Measurements from ENCODE around the gene RPL18. TPM values are rescaled to one million over a fixed set of nuclear protein-coding genes. Genes with fewer than 3 reads are reported as not detected.

Gene RPL18
- total RNA-seq, 1 experiment from 2014 or later = 1,503 TPM

DNA sequence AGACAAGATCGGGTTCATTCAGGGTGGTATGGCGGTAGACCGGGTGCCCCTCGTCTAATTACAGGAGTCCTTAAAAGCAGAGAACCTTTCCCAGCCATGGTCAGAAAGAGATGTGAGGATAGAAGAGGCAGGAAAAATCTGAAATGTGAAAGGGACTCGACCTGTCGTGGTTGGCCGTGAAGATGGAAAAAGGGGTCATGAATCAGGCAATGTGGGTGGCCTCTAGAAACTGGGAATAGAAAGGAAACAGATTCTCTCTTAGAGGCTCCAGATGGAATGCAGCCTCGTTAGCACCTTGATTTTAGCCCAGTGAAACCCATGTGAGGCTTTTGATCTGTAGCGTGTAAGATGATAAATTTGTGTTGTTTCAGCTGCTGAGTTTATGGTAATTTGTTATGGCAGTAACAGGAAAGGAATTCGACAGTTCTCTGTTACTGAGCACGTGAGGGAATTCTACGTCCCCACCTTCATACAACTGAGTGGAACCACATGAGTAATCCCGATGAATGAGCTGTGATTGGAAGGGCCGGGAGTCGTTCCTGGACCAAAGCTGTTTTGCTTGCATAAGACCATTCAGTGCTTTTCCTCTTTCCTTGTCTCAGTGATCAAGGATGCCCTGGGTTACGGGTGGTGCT, 38.0 kb upstream of the RPL18 start:
- TF ChIP-seq, protein P1, sequence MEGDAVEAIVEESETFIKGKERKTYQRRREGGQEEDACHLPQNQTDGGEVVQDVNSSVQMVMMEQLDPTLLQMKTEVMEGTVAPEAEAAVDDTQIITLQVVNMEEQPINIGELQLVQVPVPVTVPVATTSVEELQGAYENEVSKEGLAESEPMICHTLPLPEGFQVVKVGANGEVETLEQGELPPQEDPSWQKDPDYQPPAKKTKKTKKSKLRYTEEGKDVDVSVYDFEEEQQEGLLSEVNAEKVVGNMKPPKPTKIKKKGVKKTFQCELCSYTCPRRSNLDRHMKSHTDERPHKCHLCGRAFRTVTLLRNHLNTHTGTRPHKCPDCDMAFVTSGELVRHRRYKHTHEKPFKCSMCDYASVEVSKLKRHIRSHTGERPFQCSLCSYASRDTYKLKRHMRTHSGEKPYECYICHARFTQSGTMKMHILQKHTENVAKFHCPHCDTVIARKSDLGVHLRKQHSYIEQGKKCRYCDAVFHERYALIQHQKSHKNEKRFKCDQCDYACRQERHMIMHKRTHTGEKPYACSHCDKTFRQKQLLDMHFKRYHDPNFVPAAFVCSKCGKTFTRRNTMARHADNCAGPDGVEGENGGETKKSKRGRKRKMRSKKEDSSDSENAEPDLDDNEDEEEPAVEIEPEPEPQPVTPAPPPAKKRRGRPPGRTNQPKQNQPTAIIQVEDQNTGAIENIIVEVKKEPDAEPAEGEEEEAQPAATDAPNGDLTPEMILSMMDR (conservative IDR thresholded peaks at IDR 0.05; ENCODE audit: low read depth, low read length) = no peak
- TF ChIP-seq EZH2phosphoT487 (IDR thresholded peaks at IDR 0.05; ENCODE audit: borderline replicate concordance, low read length) = no peak
- TF ChIP-seq EZH2 (IDR thresholded peaks at IDR 0.05; ENCODE audit: low read length, unreplicated experiment) = no peak
- Histone ChIP-seq H3K4me3 (ENCODE audit: low read length) (no peak overlapping the region), H3K4me2 (ENCODE audit: low read length) (no peak overlapping the region), H3K9me3 (ENCODE audit: low read length) (no peaks in the 10 kb centered on the region), H3K9ac (ENCODE audit: low read length) (no peak overlapping the region), H3K36me3 (ENCODE audit: low read depth, low read length) (no peaks in the 10 kb centered on the region), H3K79me2 (ENCODE audit: low read length) (no peaks in the 10 kb centered on the region), H4K20me1 (ENCODE audit: low read length) (no peaks in the 10 kb centered on the region), H3K27me3 (ENCODE audit: low read length) (no peaks in the 10 kb centered on the region), H3F3A (ENCODE audit: low read length, unreplicated experiment) (no peaks in the 10 kb centered on the region), H3K27ac (ENCODE audit: low read length) (no peak overlapping the region), H2AFZ (ENCODE audit: low read length) (no peak overlapping the region), H3K4me1 (ENCODE audit: insufficient read depth, low read length) (no peaks in the 10 kb centered on the region), H3K9me2 (replicated peaks; ENCODE audit: low read length) (no peaks in the 10 kb centered on the region)
- CTCF ChIA-PET = interaction anchor here (1.0 kb wide), 1 partner anchor 11 kb away, joined by 3 read pairs; the partner anchor contains the start of gene CA11
- ATAC-seq = no peak
- POLR2A ChIA-PET (ENCODE audit: unreplicated experiment) = no interaction called here
- no TSS peak for BruUV-seq (replicated peaks)
- DNase-seq = peak; percentile 20
- intact Hi-C loops (cut with micrococcal nuclease) = no loop called here

DNA sequence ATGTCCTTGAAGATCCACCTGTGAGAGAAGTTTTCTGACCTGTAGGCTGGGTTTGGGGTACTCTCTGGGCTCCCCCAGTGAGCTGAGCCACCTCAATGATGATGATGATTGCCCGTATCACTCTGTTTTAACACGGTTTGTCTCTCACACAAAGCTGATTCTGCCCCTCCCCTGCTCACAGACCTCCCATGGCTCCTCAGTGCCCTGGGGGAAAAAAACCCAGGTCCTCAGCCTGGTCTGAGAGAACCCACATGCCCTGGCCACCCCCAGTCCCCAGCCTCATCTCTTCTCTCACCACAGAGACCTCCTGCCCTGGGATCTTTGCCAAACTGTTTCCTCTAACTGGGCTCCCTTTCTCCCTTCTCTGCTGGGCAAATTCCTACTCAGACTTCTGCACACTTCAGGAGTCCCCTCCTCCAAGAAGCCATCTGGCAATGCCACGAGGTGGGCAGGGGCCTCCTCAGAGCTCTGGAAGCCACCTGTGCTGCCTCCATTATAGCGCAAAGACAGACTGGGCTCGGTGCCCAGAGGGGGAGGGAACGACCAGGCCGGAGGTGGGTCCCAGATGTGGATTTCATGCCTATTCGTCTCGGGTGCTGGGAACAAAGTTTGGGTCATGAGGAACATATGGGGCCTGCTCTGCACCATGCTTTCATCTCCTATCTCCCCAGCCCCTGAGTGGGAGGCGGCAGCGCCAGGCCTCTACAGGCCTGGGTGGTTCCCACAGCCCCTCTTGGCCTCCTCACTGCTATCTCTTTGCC, 35.5 kb upstream of the RPL18 start:
- Histone ChIP-seq H4K20me1 (ENCODE audit: low read length) (no peaks in the 10 kb centered on the region), H3K27me3 (ENCODE audit: low read length) (no peaks in the 10 kb centered on the region), H3K4me2 (ENCODE audit: low read length) (no peak overlapping the region), H3K36me3 (ENCODE audit: low read depth, low read length) (no peaks in the 10 kb centered on the region), H3K9me3 (ENCODE audit: low read length) (no peaks in the 10 kb centered on the region), H2AFZ (ENCODE audit: low read length) (no peak overlapping the region), H3K27ac (ENCODE audit: low read length) (no peak overlapping the region), H3F3A (ENCODE audit: low read length, unreplicated experiment) (no peaks in the 10 kb centered on the region), H3K9ac (ENCODE audit: low read length) (no peak overlapping the region), H3K4me1 (ENCODE audit: insufficient read depth, low read length) (no peaks in the 10 kb centered on the region), H3K4me3 (ENCODE audit: low read length) (no peak overlapping the region), H3K79me2 (ENCODE audit: low read length) (no peaks in the 10 kb centered on the region), H3K9me2 (replicated peaks; ENCODE audit: low read length) (no peaks in the 10 kb centered on the region)
- TF ChIP-seq, protein P1 (conservative IDR thresholded peaks at IDR 0.05; ENCODE audit: low read depth, low read length) = no peak
- TF ChIP-seq EZH2phosphoT487 (IDR thresholded peaks at IDR 0.05; ENCODE audit: borderline replicate concordance, low read length) (no peak), EZH2 (IDR thresholded peaks at IDR 0.05; ENCODE audit: low read length, unreplicated experiment) (no peak)
- CTCF ChIA-PET = no interaction called here
- intact Hi-C loops (cut with micrococcal nuclease) = no loop called here
- ATAC-seq (no peak), DNase-seq (no peak)
- POLR2A ChIA-PET (ENCODE audit: unreplicated experiment) = no interaction called here
- BruUV-seq (replicated peaks) = no TSS peak

DNA sequence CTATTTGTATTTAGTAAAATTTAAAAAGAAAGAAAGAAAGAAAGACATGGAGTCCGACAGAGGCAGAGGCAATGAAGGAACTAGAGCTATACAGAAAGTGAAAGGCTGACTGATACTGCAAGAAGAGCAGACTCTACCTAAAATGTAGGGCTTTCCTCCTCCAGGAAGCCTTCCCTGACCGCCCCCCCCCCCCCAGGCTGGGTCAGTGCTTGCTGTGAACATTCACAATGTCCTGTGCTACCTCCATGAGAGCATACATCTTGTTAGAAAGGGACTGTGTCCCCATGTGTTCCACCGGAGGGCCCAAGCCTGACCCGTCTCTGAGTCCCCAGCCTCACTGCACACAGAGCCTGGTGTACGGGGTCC, 32.7 kb upstream of the RPL18 start:
- H4K20me1 ChIP-seq (ENCODE audit: low read length) = no peaks in the 10 kb centered on the region
- BruUV-seq (replicated peaks) = no TSS peak
- no peak overlapping the region for H3K4me3 ChIP-seq (ENCODE audit: low read length)
- no peaks in the 10 kb centered on the region for H3K9me2 ChIP-seq (replicated peaks; ENCODE audit: low read length)
- DNase-seq (no peak), ATAC-seq (no peak)
- H3K36me3 ChIP-seq (ENCODE audit: low read depth, low read length) = no peaks in the 10 kb centered on the region
- H3K79me2 ChIP-seq (ENCODE audit: low read length) = no peaks in the 10 kb centered on the region
- no peaks in the 10 kb centered on the region for H3F3A ChIP-seq (ENCODE audit: low read length, unreplicated experiment)
- no peaks in the 10 kb centered on the region for H3K27me3 ChIP-seq (ENCODE audit: low read length)
- H3K4me2 ChIP-seq (ENCODE audit: low read length) = no peak overlapping the region
- ChIA-PET CTCF (no interaction called here), POLR2A (ENCODE audit: unreplicated experiment) (no interaction called here)
- H3K27ac ChIP-seq (ENCODE audit: low read length) = no peak overlapping the region
- H3K9me3 ChIP-seq (ENCODE audit: low read length) = no peaks in the 10 kb centered on the region
- no peak for TF ChIP-seq EZH2 (IDR thresholded peaks at IDR 0.05; ENCODE audit: low read length, unreplicated experiment)
- TF ChIP-seq, protein P1 (conservative IDR thresholded peaks at IDR 0.05; ENCODE audit: low read depth, low read length) = no peak
- TF ChIP-seq EZH2phosphoT487 (IDR thresholded peaks at IDR 0.05; ENCODE audit: borderline replicate concordance, low read length) = no peak
- H3K4me1 ChIP-seq (ENCODE audit: insufficient read depth, low read length) = no peaks in the 10 kb centered on the region
- H2AFZ ChIP-seq (ENCODE audit: low read length) = no peak overlapping the region
- intact Hi-C loops (cut with micrococcal nuclease) = no loop called here
- no peak overlapping the region for H3K9ac ChIP-seq (ENCODE audit: low read length)
